Epithelial cell of esophagus (primary cell): ENCODE data around the gene TLE5.

ENCODE experiments used
- DNase-seq: peaks from one replicate; pipeline ENCODE4 v3.0.0; 2010; ENCODE audit warnings: low read depth
- H3K4me3 ChIP-seq: 2 replicates; pipeline ENCODE4 v1.5.1; 2011; ENCODE audit warnings: mild to moderate bottlenecking, low read length, control low read depth
- CTCF ChIP-seq: IDR thresholded peaks from 2 replicates; pipeline ENCODE4 v1.5.1; 2011; ENCODE audit warnings: low read depth, mild to moderate bottlenecking, low read length, control low read depth, inconsistent platforms; ENCODE audit not compliant: insufficient read depth; ENCODE audit errors: missing control alignments

The TLE5 gene

DNA sequence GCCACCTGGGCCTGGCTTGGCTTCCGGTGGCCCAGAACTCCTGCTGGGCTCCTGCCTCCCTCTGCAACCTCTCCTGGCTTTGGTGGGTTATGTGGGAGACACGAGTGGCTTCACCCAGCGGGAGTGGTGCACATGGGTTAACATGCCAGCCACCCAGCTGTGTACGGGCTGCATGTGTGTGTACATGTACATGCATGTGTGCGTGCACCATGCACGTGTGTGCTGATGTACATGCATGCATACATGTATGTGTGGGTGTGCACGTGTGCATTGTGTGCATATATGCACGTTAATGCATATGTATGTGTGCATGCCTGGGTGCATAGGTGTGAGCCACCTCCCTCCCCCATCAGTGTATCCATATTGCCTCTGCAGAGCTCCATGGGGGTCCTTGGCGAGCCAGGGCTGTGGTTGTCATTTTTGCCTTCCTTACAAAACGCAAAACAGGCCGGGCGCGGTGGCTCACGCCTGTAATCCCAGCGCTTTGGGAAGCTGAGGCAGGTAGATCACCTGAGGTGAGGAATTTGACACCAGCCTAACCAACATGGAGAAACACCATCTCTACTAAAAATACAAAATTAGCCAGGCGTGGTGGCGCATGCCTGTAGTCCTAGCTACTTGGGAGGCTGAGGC is 44.3 kb upstream of the TLE5 start:
- H3K4me3 ChIP-seq, result no peak overlapping the region
- no peak for DNase-seq
- no peak for TF ChIP-seq CTCF

GRCh38 chr19:3105641-3106508 is 43.6 kb upstream of the TLE5 start:
- no peak for DNase-seq
- no peak for TF ChIP-seq CTCF
- H3K4me3 ChIP-seq, result no peak overlapping the region

DNA sequence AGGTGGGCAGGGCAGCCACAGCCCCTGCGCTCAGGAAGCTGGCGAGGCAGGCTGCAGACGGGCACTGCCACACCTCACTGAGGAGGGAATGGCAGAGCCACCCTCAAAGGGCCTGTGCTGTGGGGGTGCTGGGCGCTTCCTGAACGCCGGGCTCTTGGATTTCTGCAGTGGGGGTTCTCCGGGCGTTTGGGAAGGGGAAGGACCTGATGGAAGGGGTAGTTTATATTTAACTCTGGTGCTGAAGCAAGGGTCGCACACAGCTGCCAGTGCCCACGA is 42.4 kb upstream of the TLE5 start:
- no peak overlapping the region for H3K4me3 ChIP-seq

DNA sequence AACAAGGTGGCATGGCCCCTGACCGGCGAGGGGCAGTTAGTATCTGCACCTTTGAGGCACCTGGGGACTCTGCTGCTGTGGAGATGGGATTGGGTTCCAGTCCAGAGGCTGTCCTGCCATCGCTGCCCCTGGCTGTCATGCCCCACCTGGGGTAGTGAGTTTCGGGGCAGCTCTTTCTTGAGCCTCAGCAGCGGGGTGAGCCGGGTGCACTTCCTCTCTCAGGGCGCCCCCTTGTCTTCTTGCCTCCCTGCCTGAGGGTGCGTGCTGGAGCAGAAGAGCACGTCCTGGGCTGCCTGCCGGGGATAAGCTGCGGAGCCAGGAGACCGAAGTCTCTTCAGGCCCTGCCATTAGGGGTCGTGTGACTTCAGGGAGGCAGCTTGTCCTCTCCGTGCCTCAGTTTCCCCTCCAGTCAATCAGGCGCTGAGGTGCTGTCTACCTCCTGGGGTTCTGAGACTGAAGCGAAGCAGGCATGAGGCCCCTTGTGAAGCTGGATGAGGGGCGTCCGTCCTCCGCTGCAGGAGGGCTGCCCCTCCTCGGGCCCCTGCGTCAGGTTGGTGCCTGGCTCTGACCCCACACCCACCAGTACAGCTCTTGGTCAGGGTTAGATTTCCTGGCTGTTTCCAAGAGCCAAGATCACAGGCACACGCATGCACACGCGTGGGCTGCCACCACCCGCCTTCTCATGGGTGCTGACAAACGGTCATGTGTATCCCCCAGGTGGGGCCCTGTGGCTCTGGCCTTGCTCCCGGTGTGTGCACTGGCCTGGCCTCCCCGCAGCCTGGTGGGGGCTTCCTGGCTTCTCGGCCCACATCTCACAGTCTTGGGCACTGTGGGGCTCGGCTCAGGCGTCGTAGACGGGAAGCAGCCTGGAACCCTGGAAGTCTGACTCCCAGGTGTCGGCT is 40.2 kb upstream of the TLE5 start:
- H3K4me3 ChIP-seq, result no peak overlapping the region
- no peak for TF ChIP-seq CTCF
- no peak for DNase-seq

More for the DNA sequence above, 42.4 kb upstream of the TLE5 start:
- DNase-seq, result no peak
- TF ChIP-seq CTCF, result no peak

GRCh38 chr19:3100747-3101730 is 38.7 kb upstream of the TLE5 start:
- no peak overlapping the region for H3K4me3 ChIP-seq
- no peak for TF ChIP-seq CTCF
- no peak for DNase-seq

DNA sequence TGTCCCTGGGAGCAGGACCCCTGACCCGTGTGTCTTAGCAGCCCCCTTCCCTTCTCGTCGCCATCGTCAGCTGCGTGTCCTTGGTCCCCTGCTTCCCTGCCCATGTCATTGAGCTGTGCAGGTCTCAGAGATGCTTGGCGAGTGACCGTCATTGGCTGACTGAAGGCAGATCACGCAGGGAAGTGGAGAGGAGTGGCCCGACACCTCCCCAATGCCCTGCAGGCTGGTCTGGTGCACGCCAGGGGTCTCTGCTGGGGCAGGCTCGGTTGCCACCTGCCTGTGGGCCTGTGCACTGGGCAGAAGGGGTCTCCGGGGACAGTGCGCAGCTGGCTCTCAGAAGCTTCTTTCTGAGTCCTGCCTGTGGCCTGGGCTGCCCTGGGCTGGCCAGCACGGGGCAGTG is 38.0 kb upstream of the TLE5 start:
- no peak overlapping the region for H3K4me3 ChIP-seq
- TF ChIP-seq CTCF, result no peak
- no peak for DNase-seq
